ENCODE results near the gene CELSR1.

CELSR1 gene

GRCh38 chr22:46564084-46564714, 26.8 kb upstream of the CELSR1 start:
- ChIA-PET POLR2A (no interaction called here), CTCF (interaction anchor here (0.6 to 4.0 kb wide), 33 partner anchors 8 to 1929 kb away, joined by 3 to 36 read pairs (median 4); no protein-coding TSS in a partner anchor)
- DNase-seq (ENCODE audit: extremely low spot score) = no peak
- no peak for TF ChIP-seq CTCF (IDR thresholded peaks at IDR 0.05; ENCODE audit: control extremely low read depth, extremely low read depth, low read depth, missing control alignments)

GRCh38 chr22:46563381-46564083, 26.1 kb upstream of the CELSR1 start:
- peak; percentile 85 for DNase-seq (ENCODE audit: extremely low spot score)
- ChIA-PET POLR2A (no interaction called here), CTCF (interaction anchor here (0.6 to 4.0 kb wide), 44 partner anchors 9 to 1929 kb away, joined by 3 to 36 read pairs (median 4); no protein-coding TSS in a partner anchor)
- TF ChIP-seq CTCF (IDR thresholded peaks at IDR 0.05; ENCODE audit: control extremely low read depth, extremely low read depth, low read depth, missing control alignments) = peak; percentile 93

GRCh38 chr22:46561435-46561905, 24.1 kb upstream of the CELSR1 start:
- ChIA-PET CTCF (no interaction called here), POLR2A (no interaction called here)
- peak; percentile 81 for DNase-seq (ENCODE audit: extremely low spot score)
- TF ChIP-seq CTCF (IDR thresholded peaks at IDR 0.05; ENCODE audit: control extremely low read depth, extremely low read depth, low read depth, missing control alignments) = no peak

- POLR2A ChIA-PET = no interaction called here
- CTCF ChIA-PET = no interaction called here
- no peak for DNase-seq (ENCODE audit: extremely low spot score)
- TF ChIP-seq CTCF (IDR thresholded peaks at IDR 0.05; ENCODE audit: control extremely low read depth, extremely low read depth, low read depth, missing control alignments) = no peak
Measured at GRCh38 chr22:46560696-46561295, 23.4 kb upstream of the CELSR1 start.

- ChIA-PET CTCF (interaction anchor here (1.7 to 1.8 kb wide), 2 partner anchors 15 to 190 kb away, joined by 4 to 5 read pairs; no protein-coding TSS in a partner anchor), POLR2A (no interaction called here)
- no peak for TF ChIP-seq CTCF (IDR thresholded peaks at IDR 0.05; ENCODE audit: control extremely low read depth, extremely low read depth, low read depth, missing control alignments)
- DNase-seq (ENCODE audit: extremely low spot score) = no peak
Measured at GRCh38 chr22:46557736-46558480, 20.5 kb upstream of the CELSR1 start.

- CTCF ChIA-PET = no interaction called here
Measured at GRCh38 chr22:46556775-46557174, 19.4 kb upstream of the CELSR1 start.

More at GRCh38 chr22:46556775-46557174, 19.4 kb upstream of the CELSR1 start:
- no peak for TF ChIP-seq CTCF (IDR thresholded peaks at IDR 0.05; ENCODE audit: control extremely low read depth, extremely low read depth, low read depth, missing control alignments)
- no peak for DNase-seq (ENCODE audit: extremely low spot score)
- POLR2A ChIA-PET = no interaction called here

Data from GM10248 (cell line).